HL-60 (cell line): ENCODE results near the gene EFHB.
"Not testable (repeated sequence)": the region's sequence is repeated elsewhere in the genome, so short reads cannot be mapped to it uniquely, and the experiment has no call there.

ENCODE experiments used
- DNase-seq, 2 experiments: peaks; one replicate each; pipeline ENCODE4 v3.0.0-alpha.2; 2010 to 2020; ENCODE audit warnings: low read depth in 1 of 2, low spot score in 1 of 2
- H3K27ac ChIP-seq: fragments of 250-450 bp; sonication (Bioruptor Pico); replicated peaks from 2 replicates; pipeline ENCODE4 v1.5.1; 2020; ENCODE audit warnings: mild to moderate bottlenecking, moderate library complexity
- H3K27me3 ChIP-seq: fragments of 250-450 bp; sonication (Bioruptor Pico); 2 replicates; pipeline ENCODE4 v1.5.1; 2021; ENCODE audit warnings: mild to moderate bottlenecking, moderate library complexity; ENCODE audit not compliant: insufficient read depth, poor library complexity, severe bottlenecking
- H3K4me3 ChIP-seq: replicated peaks from 2 replicates; pipeline ENCODE4 v1.5.1; 2011; ENCODE audit warnings: mild to moderate bottlenecking, control low read depth, low read length; ENCODE audit not compliant: insufficient read depth
- CTCF ChIP-seq: IDR thresholded peaks from one replicate; pipeline ENCODE4 v1.5.1; 2011; ENCODE audit warnings: low read length, control low read depth, inconsistent platforms; ENCODE audit not compliant: insufficient read depth
- GABPA ChIP-seq: IDR thresholded peaks from 2 replicates; pipeline ENCODE4 v1.6.1; 2012; ENCODE audit warnings: low read depth
- POLR2AphosphoS5 ChIP-seq: IDR thresholded peaks from 2 replicates; pipeline ENCODE4 v1.6.1; 2012; ENCODE audit warnings: low read depth
- REST ChIP-seq: IDR thresholded peaks from 2 replicates; pipeline ENCODE4 v1.6.1; 2012; ENCODE audit warnings: low read depth; ENCODE audit not compliant: insufficient replicate concordance
- SPI1 ChIP-seq: IDR thresholded peaks from 2 replicates; pipeline ENCODE4 v1.6.1; 2012; ENCODE audit warnings: low read depth, mild to moderate bottlenecking, borderline replicate concordance

The EFHB gene

GRCh38 chr3:19877656-19878055, 56.4 kb downstream of the EFHB start:
- H3K27me3 ChIP-seq = no peaks in the 10 kb centered on the region
- no peak for TF ChIP-seq REST
- TF ChIP-seq POLR2AphosphoS5 = no peak
- peak; percentile 5; the same call in 1 of the 2 replicates for TF ChIP-seq SPI1
- TF ChIP-seq CTCF = no peak
- no peak for TF ChIP-seq GABPA
- no peak overlapping the region for H3K4me3 ChIP-seq
- H3K27ac ChIP-seq = no peak overlapping the region
- DNase-seq = no peak

DNA sequence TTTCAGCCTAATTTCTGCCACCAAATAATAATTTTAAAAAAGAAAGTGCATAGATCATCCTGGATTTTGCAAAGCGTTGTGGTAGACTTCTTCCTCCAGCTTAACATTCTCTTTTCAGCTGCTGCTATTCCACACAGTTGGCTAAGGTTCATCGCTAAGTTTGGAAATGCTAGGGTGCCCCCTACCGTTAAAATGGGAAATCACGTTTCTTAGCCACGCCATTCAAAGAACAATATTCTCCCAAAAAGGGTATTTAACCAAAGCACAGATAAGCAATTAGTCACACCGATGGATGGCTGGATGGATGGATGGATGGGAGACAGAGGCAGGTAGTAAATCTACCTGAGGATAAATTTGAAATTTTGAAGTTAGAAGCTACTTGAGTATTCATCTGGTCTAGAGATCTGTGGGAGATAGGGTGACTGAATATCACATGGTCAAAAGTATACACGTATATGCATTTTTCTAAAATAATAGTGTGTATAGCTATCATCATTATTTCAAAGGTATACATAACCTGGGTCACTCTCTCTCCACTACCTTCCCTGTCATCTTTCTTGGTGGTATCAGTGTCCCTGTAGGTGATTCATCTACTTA, 67.2 kb downstream of the EFHB start:
- Histone ChIP-seq H3K27me3 (no peaks in the 10 kb centered on the region), H3K4me3 (no peak overlapping the region), H3K27ac (no peak overlapping the region)
- peak in 1 of 2 experiments; percentile 45 for DNase-seq
- TF ChIP-seq REST = no peak
- TF ChIP-seq CTCF = peak; percentile 65

DNA sequence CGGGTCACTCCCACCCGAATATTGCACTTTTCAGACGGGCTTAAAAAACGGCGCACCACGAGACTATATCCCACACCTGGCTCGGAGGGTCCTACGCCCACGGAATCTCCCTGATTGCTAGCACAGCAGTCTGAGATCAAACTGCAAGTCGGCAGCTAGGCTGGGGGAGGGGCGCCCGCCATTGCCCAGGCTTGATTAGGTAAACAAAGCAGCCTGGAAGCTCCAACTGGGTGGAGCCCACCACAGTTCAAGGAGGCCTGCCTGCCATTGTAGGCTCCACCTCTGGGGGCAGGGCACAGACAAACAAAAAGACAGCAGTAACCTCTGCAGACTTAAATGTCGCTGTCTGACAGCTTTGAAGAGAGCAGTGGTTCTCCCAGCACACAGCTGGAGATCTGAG, 78.7 kb downstream of the EFHB start:
- not testable (repeated sequence) for H3K4me3 ChIP-seq, H3K27ac ChIP-seq, H3K27me3 ChIP-seq, DNase-seq

DNA sequence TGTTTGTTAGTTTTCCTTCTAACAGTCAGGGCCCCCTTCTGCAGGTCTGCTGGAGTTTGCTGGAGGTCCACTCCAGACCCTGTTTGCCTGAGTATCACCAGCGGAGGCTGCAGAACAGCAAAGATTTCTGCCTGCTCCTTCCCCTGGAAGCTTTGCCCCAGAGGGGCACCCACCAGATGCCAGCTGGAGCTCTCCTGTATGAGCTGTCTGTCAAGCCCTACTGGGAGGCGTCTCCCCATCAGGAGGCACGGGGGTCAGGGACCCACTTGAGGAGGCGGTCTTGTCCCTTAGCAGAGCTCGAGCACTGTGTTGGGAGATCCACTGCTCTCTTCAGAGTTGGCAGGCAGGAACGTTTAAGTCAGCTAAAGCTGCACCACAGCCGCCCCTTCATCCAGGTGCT, 87.4 kb downstream of the EFHB start:
- not testable (repeated sequence) for H3K27ac ChIP-seq, H3K4me3 ChIP-seq, DNase-seq, H3K27me3 ChIP-seq
